GM19351 (cell line): ENCODE data around the gene CTIF.

Source experiments
- ATAC-seq: cut with Tn5 transposase; IDR thresholded peaks from one replicate; pipeline ENCODE4 v1.9.1; 2021; ENCODE audit warnings: mild to moderate bottlenecking, moderate library complexity; ENCODE audit not compliant: unreplicated experiment

CTIF gene

GRCh38 chr18:48794251-48794970 lies 255.6 kb downstream of the CTIF start:
- ATAC-seq, result no peak

GRCh38 chr18:48795696-48796095 lies 256.9 kb downstream of the CTIF start:
- no peak for ATAC-seq

DNA sequence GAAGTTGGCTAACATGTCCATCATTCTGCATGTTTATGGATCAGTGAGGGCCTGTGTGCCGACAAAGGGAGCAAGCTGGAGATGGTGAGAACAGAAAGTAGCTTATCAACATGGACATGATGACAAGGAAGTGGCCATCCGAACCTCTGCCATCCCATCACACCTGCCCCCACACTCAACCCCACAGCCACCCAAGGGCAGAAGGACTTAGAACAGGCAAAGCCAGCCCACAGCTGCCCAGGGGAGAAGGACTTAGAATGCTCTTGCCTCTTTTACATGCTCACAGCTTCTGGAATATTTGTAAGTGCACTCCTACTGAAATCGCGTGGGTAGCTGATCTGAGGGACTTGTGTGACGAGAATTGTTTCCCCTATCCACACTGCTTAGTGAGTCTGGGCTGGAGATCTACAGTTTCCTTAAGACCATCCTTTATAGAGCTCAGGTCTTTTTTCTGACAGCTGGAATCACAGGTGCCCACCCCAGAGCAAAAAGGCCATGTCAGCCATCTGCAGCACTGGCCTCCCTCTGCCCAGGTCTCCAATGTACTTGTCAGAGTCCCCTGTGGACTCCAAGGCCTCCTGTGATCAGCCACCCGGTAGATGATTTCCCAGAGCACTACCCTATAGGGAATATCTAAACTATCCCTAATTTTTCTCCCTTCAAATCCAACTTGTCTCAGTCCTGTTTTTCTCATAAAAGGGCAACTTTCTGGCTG lies 257.8 kb downstream of the CTIF start:
- no peak for ATAC-seq

DNA sequence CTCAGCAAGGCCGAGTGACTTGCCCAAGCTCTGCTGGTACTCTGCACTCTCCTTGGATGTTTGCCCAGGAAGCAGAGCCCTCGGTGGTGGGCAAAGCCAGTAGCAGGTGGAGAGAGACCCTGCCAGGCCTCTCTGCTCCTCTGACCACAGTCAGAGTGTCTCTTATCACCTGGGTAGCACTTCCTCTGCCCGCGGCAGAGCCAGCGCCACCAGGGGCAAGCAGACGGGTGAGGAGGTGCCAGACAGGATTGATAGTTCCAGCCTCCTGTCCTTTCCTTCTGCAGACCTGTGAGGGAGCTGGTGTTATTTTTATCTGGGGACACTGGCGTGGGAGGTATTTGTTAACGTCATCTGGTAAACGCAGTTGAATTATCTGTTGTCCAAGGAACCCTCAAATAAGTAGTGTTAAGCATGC lies 259.0 kb downstream of the CTIF start:
- ATAC-seq, result no peak

- no peak for ATAC-seq
Observed at GRCh38 chr18:48798334-48799245, 259.8 kb downstream of the CTIF start.

DNA sequence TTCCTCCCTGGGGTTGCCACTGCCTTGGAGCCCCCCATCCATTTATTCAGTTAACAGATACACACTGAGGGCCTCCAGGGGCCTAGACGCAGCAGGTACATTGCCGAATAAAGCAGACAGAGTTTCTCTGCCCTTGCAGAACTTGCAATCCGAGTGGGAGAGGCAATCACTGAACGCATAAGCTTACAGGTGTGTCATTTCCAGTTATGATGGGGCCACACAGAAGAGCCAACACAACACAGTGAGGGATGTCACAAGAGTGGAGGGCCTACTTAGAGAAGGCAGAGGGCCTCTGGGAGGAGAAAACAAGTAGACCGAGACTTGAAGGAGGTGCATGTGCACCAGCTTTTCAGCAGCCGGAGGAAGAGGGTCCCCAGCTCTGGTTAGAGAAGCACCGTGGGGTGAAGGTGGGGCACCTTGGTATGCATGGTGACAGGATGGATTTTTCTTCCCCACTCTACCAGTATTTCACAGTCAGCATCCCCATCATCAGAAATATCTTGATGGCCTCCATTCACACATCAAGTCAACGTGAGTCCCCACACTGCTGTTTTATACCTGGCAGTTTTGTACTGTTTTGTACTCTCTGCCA lies 261.0 kb downstream of the CTIF start:
- no peak for ATAC-seq

GRCh38 chr18:48800466-48800865 lies 261.6 kb downstream of the CTIF start:
- ATAC-seq, result no peak

DNA sequence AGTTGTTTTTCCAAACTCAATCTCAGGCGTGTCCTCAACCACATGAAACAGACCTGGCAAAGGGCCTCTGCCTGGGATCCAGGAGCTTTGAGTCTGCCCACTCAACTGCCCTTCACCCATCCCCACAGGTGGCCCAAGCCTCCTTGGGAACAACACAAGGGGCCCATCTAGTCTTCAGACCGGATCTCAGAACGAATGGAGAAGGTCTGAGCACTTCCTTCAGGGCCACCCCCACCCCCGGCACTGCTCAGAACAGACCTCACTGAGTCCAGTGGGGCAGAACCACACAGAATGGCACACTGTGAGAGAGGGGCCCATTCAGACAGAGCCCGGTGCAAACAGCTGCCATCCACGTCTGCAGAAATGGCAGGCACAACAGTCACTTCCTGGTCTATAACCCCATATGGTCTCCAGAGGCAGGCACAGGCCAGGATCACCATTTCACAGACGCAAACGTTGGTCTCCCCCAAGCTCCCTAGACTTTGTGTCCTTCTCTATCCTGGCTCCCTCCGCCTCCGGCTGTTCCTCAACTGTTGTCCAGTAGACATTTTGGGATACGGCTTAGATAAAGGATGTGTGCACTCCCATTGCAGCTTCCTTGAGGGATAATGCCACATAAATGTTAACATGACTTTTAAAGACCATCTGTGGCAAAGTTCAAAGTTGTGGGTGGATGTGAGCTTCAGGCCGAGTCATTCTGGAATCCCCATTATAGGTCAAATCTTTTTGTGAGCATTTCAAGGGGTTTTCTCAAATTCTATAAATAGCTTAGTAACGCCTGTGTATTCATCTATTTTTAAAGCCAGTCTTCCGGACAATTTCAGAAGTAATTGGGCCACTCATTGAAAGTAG lies 262.3 kb downstream of the CTIF start:
- peak; percentile 62 for ATAC-seq

DNA sequence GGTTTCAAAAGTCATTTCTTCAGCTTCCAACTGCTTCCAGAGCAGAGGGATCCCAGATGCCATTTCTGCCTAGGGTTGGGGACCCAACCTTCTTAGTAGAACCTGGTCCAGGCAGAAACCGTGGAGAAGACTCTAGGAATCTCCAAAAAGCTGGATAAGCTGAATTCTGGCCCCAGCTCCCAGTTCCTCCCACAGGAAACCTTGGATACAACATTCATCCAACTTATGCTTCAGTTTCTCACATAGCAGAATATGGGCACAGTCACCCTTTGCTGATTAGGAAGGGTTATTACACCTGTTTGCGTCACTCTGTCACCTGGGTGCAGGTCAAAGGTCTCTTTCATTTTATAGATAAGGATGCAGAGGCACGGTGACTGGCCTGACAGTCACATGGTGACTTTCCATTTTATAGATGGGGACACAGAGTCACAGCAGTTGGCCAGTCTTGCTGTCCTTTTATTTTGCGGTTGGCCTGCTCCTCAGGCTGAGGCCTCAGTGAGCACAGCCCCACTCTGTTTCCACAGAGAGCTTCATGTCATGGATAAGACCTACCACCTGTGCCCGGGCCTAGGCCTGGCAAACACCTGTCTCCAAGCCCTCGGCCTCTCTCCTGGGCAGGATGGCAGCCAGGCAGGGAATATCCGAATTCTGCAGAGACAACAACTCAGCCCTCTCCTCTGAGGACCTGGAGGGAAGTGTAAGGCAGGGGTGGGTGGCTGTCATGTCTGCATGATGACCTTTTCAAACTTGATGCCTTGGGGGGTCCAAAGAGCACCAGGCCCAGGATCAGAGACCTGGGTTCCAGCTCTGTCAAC lies 263.1 kb downstream of the CTIF start:
- no peak for ATAC-seq

DNA sequence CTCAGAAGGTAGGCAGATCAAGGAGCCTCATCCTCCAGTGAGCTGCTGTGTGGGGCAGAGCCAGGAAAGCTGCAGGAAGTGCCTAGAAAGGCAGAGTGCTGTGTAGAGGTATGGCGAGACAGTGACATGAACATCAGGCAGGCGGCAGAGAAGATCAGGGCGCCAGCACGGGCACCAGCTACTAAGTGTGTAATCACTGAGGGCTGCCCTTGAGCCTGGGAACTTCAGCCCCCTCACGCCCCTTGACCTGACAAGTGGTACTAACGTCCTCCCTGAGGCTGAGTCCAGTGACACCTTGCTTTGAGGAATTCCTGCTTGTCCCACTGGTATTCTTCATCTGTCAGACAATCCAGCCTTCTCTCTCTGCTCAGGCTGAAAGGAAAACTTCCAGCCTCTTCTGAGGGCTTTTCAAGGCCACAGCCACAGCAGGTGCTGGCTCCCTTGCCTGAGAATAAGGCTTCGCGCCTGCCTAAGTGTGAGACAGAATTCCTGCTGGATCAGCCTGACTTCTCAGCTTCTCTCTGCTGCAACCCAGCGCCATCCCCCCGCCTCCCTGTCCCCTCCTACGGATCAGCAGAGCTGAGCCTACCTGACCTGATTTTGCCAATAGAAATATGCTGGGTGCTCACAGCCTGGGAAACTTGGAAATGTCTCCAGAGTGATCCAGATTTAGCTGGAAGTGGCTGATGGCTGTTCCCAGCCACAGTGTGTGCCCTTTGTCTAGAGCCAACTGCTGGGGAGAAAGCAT lies 263.9 kb downstream of the CTIF start:
- no peak for ATAC-seq

DNA sequence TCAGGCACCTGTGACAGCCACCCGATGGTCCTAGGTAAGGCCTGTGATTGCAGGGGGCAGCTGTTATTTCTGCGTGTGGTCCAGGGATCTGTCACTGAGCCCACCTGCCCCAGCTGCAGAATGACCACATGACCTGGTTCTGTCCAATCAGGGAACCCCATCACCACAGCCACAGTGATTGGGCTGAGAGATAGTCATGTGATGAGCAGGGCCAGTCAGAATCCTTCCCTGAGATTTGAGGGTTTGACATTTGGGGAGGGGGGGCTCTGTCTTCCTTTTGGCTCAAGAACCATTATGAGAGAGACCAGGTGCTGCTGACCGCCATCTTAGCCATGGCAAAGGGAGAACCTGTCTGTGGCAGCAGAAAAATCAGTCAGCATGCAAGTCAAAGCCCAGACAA lies 264.7 kb downstream of the CTIF start:
- no peak for ATAC-seq

GRCh38 chr18:48803951-48804855 lies 265.4 kb downstream of the CTIF start:
- ATAC-seq, result no peak

- no peak for ATAC-seq
Observed at GRCh38 chr18:48804856-48805610, 266.2 kb downstream of the CTIF start.

DNA sequence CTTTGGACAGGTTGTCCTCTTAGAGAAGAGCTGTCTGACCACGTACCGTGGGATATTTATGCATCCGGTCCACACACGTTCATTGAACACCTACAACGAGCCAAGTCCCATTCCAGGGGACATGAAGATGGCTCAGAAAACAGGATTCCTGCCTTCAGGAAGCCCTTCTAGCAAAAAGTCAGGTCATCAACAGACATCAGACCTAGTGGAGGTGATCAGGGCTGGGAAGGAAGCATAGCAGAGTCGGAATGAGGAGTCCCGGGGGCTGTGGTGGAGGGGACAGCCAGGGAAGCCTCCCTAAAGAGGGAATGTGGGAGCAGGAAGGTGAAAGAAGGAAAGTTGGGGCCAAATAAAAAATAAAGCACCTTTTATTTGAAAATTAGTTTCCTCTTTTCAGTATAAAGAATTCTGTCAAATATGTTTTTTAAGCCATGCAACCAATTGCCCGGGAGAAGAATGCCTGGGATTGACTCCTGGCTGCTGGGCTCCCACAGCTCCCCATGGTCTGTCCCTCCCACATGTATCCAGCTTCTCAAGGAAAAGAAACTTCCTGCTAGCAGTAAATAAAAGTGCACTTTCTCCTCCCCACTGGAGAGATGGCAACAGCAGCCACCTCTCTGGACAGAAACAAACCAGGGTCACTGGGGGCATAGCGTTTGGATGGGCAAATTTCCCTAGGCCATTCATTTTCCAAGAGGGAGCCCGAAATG lies 267.1 kb downstream of the CTIF start:
- no peak for ATAC-seq

- ATAC-seq, result no peak
Observed at GRCh38 chr18:48806551-48807261, 267.9 kb downstream of the CTIF start.

- no peak for ATAC-seq
Observed at GRCh38 chr18:48808476-48808875, 269.6 kb downstream of the CTIF start.
